HCT116 (cell line): ENCODE measurements around the gene WDR27.
"Not testable (repeated sequence)": the region's sequence is repeated elsewhere in the genome, so short reads cannot be mapped to it uniquely, and the experiment has no call there.

Experiments used
- POLR2AphosphoS5 ChIP-seq: IDR thresholded peaks from 2 replicates; pipeline ENCODE4 v1.6.1; 2011; ENCODE audit warnings: mild to moderate bottlenecking, low read depth, low read length, moderate library complexity
- TF ChIP-seq, protein P1 (sequence below), 3 experiments: fragments of 200-600 bp in 1 of 3; sonication (generic) in 1 of 3; IDR thresholded peaks in 2 of 3; conservative IDR thresholded peaks in 1 of 3; 2 replicates each; pipeline ENCODE4 v1.5.1; 2012 to 2017; ENCODE audit warnings: low read depth in 2 of 3, low read length in 2 of 3, antibody characterized with exemption in 1 of 3, borderline replicate concordance in 1 of 3, control low read depth in 1 of 3, mild to moderate bottlenecking in 1 of 3, mixed read lengths in 1 of 3, mixed run types in 1 of 3, moderate library complexity in 1 of 3; ENCODE audit not compliant: insufficient read depth in 1 of 3

DNA sequence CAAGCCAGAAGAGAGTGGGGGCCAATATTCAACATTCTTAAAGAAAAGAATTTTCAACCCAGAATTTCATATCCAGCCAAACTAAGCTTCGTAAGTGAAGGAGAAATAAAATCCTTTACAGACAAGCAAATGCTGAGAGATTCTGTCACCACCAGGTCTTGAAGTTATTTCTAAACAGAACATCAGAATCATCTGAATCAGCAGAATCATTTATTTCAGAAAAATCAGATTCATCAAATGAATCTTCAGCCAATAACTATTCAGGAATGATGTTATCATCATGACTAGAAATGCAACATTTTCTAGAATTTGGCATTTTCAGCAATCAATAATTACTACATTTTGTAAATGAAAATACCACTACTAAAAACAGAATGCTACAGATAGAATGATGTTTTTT, 100.7 kb downstream of the WDR27 start:
- TF ChIP-seq, protein P1, sequence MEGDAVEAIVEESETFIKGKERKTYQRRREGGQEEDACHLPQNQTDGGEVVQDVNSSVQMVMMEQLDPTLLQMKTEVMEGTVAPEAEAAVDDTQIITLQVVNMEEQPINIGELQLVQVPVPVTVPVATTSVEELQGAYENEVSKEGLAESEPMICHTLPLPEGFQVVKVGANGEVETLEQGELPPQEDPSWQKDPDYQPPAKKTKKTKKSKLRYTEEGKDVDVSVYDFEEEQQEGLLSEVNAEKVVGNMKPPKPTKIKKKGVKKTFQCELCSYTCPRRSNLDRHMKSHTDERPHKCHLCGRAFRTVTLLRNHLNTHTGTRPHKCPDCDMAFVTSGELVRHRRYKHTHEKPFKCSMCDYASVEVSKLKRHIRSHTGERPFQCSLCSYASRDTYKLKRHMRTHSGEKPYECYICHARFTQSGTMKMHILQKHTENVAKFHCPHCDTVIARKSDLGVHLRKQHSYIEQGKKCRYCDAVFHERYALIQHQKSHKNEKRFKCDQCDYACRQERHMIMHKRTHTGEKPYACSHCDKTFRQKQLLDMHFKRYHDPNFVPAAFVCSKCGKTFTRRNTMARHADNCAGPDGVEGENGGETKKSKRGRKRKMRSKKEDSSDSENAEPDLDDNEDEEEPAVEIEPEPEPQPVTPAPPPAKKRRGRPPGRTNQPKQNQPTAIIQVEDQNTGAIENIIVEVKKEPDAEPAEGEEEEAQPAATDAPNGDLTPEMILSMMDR (IDR thresholded peaks at IDR 0.05 in 2 of 3, conservative IDR thresholded peaks at IDR 0.05 in 1 of 3; ENCODE audit: borderline replicate concordance in 1 of 3, insufficient read depth in 1 of 3, low read depth in 2 of 3, low read length in 2 of 3), result not testable (repeated sequence)
- TF ChIP-seq POLR2AphosphoS5, result not testable (repeated sequence)
